AG10803 (cell line): Measurements from ENCODE around the gene RPL13.

Source experiments
- DNase-seq: peaks from one replicate; pipeline ENCODE4 v3.0.0; 2010; ENCODE audit warnings: low read depth
- H3K4me3 ChIP-seq: 2 replicates; pipeline ENCODE4 v1.5.1; 2011; ENCODE audit warnings: mild to moderate bottlenecking, low read length, control low read depth
- CTCF ChIP-seq: conservative IDR thresholded peaks from 2 replicates; pipeline ENCODE4 v1.5.1; 2011; ENCODE audit warnings: mild to moderate bottlenecking, low read length, control low read depth, inconsistent platforms

Gene RPL13

GRCh38 chr16:89555780-89556179, 4.7 kb upstream of the RPL13 start:
- no peak overlapping the region for H3K4me3 ChIP-seq
- no peak for TF ChIP-seq CTCF
- DNase-seq = no peak

GRCh38 chr16:89556750-89557689, 3.5 kb upstream of the RPL13 start:
- TF ChIP-seq CTCF = peak; percentile 73
- no peak overlapping the region for H3K4me3 ChIP-seq
- peak; percentile 61 for DNase-seq

- no peak for TF ChIP-seq CTCF
- no peak overlapping the region for H3K4me3 ChIP-seq
- DNase-seq = no peak
These were observed 2.6 kb upstream of the RPL13 start for GRCh38 chr16:89557690-89558490.

- no peak for TF ChIP-seq CTCF
- no peak for DNase-seq
- H3K4me3 ChIP-seq = peak overlapping the region; percentile 88
These were observed 831 bp downstream of the RPL13 start for GRCh38 chr16:89561142-89561883.

GRCh38 chr16:89561884-89562599, 1.6 kb downstream of the RPL13 start:
- peak overlapping the region; percentile 88 for H3K4me3 ChIP-seq
- no peak for TF ChIP-seq CTCF
- no peak for DNase-seq

- TF ChIP-seq CTCF = no peak
- no peak overlapping the region for H3K4me3 ChIP-seq
- no peak for DNase-seq
These were observed 2.5 kb downstream of the RPL13 start for GRCh38 chr16:89562939-89563338.
